Stimulated activated memory B cell treated with anti-CD40 and anti-IgM and Interleukin-4, amounts not matched to agents 10 μg/mL and 1 μg/mL and 100 μg/mL, for 72 hours (primary cell): Measurements from ENCODE around the gene SAMD11.
"Not testable (repeated sequence)": the region's sequence is repeated elsewhere in the genome, so short reads cannot be mapped to it uniquely, and the experiment has no call there.

Experiments used
- ATAC-seq: fragments of 150-1000 bp; cut with Tn5 transposase; 2 replicates; pipeline ENCODE4 v1.10.0; 2021
- H3K27ac Mint-ChIP-seq: one replicate; pipeline ENCODE4 v1.8.0; 2022; ENCODE audit warnings: mild to moderate bottlenecking, mixed read lengths
- H3K27me3 Mint-ChIP-seq: one replicate; pipeline ENCODE4 v1.8.0; 2022; ENCODE audit warnings: mixed read lengths
- H3K36me3 Mint-ChIP-seq: one replicate; pipeline ENCODE4 v1.8.0; 2022; ENCODE audit warnings: mixed read lengths
- H3K4me1 Mint-ChIP-seq: one replicate; pipeline ENCODE4 v1.8.0; 2022; ENCODE audit warnings: mixed read lengths
- H3K4me3 Mint-ChIP-seq: one replicate; pipeline ENCODE4 v1.8.0; 2022; ENCODE audit warnings: mild to moderate bottlenecking, moderate library complexity, mixed read lengths
- H3K9me3 Mint-ChIP-seq: one replicate; pipeline ENCODE4 v1.8.0; 2022; ENCODE audit warnings: mixed read lengths

The SAMD11 gene

DNA sequence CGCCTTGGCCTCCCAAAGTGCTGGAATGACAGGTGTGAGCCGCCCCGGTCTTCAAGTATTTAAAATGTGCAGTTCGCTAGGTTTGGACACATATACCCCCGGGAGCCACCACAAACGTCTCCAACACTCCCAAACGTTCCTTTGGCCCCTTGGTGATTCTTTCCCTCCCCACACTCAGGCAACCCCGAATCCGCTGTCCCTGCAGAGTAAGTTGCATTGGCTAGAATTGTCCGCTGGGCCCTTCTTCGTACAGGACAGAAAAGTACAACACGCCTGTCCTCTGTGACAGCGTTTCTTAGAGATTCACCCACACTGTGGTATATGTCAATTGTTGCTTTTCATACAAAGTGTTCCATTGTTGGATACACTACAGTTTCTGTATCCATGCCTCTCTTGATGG is 61.4 kb downstream of the SAMD11 start:
- peaks cover 9% of the 10 kb centered on the region for H3K36me3 Mint-ChIP-seq
- peaks cover 78% of the 10 kb centered on the region for H3K27me3 Mint-ChIP-seq
- H3K9me3 Mint-ChIP-seq, result peaks cover 7% of the 10 kb centered on the region
- H3K27ac Mint-ChIP-seq, result no peak overlapping the region
- H3K4me3 Mint-ChIP-seq, result no peak overlapping the region
- no peak for ATAC-seq
- no peaks in the 10 kb centered on the region for H3K4me1 Mint-ChIP-seq

DNA sequence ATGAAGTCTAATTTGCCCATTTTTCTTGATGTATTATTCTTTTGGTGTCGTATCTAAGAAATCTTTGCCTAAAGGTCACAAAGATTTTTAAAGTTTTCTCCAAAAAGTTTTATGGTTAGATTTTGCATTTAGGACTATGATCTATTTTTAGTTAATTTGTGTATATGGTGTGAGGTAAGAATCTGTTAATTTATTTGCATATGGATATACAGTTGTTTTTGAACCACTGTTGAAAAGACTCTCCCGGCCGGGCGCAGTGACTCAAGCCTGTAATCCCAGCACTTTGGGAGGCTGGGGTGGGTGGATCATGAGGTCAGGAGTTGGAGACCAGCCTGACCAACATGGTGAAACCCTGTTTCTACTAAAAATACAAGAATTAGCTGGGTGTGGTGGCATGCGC is 64.3 kb downstream of the SAMD11 start:
- not testable (repeated sequence) for ATAC-seq, H3K27ac Mint-ChIP-seq, H3K4me3 Mint-ChIP-seq
- Mint-ChIP-seq H3K27me3 (peaks cover 87% of the 10 kb centered on the region), H3K9me3 (peaks cover 17% of the 10 kb centered on the region), H3K36me3 (peaks cover 15% of the 10 kb centered on the region), H3K4me1 (peaks cover 14% of the 10 kb centered on the region)

DNA sequence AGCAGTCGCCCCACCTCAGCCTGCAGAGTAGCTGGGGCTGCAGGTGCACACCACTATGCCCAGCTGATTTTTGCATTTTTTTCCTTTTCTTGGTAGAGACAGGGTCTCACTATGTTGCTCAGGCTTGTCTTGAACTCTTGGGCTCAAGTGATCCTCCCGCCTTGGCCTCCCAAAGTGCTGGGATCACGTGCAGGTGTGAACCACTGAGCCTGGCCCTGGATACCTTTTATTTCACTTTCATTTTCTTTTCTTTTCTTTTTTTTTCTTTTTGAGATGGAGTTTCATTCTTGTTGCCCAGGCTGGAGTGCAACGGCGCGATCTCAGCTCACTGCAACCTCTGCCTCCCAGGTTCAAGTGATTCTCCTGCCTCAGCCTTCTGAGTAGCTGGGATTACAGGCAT is 67.6 kb downstream of the SAMD11 start:
- Mint-ChIP-seq H3K4me1 (peaks cover 14% of the 10 kb centered on the region), H3K36me3 (peaks cover 15% of the 10 kb centered on the region), H3K27me3 (peaks cover 86% of the 10 kb centered on the region), H3K9me3 (peaks cover 17% of the 10 kb centered on the region)
- not testable (repeated sequence) for H3K27ac Mint-ChIP-seq, H3K4me3 Mint-ChIP-seq, ATAC-seq

DNA sequence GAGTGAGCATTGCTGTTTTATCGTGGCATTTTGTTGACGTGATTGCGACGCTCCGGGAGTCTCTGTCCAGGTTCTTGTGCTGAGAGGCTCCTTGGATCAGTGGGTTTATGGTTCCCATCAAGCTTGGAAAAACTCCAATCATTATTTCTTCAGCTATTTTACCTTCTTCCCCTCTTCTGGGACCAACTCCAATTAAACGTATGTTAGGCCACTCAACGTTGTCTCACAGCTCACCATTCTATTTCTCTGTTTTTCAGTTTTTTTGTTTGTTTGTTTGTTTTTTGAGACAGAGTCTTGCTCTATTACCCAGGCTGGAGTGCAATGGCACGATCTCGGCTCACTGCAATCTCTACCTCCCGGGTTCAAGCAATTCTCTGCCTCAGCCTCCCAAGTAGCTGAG is 68.2 kb downstream of the SAMD11 start:
- Mint-ChIP-seq H3K9me3 (peaks cover 17% of the 10 kb centered on the region), H3K4me1 (peaks cover 16% of the 10 kb centered on the region), H3K27me3 (peaks cover 86% of the 10 kb centered on the region), H3K36me3 (peaks cover 15% of the 10 kb centered on the region), H3K27ac (peak overlapping the region; percentile 47), H3K4me3 (no peak overlapping the region)
- ATAC-seq, result no peak

DNA sequence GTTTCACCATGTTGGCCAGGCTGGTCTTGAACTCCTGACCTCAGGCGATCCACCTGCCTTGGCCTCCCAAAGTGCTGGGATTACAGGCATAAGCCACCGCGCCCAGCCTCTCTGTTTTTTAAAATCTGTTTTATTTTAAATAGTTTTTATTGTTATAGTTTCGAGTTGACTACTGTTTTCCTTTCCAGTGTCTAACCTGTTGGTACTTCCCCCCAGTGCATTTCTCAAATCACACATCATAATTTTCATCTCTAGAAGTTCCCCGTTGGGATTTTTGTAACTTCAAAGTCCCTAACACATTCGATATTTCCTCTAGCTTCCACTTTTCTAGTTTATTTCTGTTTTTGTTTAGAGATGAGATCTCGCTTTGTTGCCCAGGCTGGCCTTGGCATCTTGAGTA is 68.6 kb downstream of the SAMD11 start:
- Mint-ChIP-seq H3K4me3 (no peak overlapping the region), H3K27ac (peak overlapping the region; percentile 47)

DNA sequence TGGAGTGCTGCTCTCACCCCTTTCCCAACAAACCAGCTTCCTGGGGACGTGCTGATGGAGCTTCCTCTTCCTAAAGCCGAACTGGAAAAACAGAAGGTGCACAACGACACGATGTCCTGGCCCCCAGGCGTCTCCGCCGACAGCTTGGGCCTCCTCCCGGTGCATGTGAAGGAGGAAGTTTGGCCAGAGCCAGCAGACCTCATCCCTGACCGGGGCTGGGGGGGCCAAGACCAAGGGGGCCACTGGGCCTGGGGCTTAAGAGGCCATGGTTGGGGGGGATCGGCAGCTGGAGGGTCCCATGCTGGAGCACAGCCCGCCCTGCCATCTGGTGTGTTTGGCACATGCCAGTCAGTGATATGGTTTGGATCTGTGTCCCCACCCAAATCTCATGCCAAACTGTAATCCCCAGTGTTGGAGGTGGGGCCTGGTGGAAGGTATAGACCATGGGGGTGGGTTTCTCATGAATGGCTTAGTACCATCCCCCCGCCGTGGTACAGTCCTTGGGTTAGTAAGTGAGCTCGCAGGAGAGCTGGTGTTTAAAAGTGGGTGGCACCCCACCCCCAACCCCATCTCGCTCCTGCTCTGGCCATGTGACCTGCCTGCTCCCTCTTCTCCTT is 69.8 kb downstream of the SAMD11 start:
- Mint-ChIP-seq H3K27me3 (peaks cover 91% of the 10 kb centered on the region), H3K4me1 (peaks cover 24% of the 10 kb centered on the region), H3K4me3 (no peak overlapping the region), H3K27ac (no peak overlapping the region), H3K9me3 (peaks cover 16% of the 10 kb centered on the region), H3K36me3 (peaks cover 13% of the 10 kb centered on the region)
- ATAC-seq, result no peak

More for the DNA sequence above, 68.6 kb downstream of the SAMD11 start:
- H3K27me3 Mint-ChIP-seq, result peaks cover 90% of the 10 kb centered on the region
- H3K4me1 Mint-ChIP-seq, result peaks cover 21% of the 10 kb centered on the region
- peaks cover 15% of the 10 kb centered on the region for H3K36me3 Mint-ChIP-seq
- H3K9me3 Mint-ChIP-seq, result peaks cover 17% of the 10 kb centered on the region
- ATAC-seq, result peak; percentile 53
